ENCODE measurements around the gene MMD.

MMD gene

GRCh38 chr17:55418369-55419268 is 3.0 kb downstream of the MMD start:
- Histone ChIP-seq H3K36me3 (ENCODE audit: control insufficient read depth, insufficient read depth, low read length, severe bottlenecking) (peaks cover 7% of the 10 kb centered on the region), H3K9ac (ENCODE audit: low read length) (peak overlapping the region; percentile 99), H3K4me1 (ENCODE audit: control insufficient read depth, insufficient read depth, low read length) (peaks cover 50% of the 10 kb centered on the region), H3K9me3 (ENCODE audit: control insufficient read depth, low read length) (no peaks in the 10 kb centered on the region), H3K27me3 (replicated peaks; ENCODE audit: control insufficient read depth, insufficient read depth, low read length) (no peaks in the 10 kb centered on the region), H3K4me3 (ENCODE audit: low read length) (peak overlapping the region; percentile 98)
- DNase-seq (ENCODE audit: low read depth), result no peak

GRCh38 chr17:55417411-55418268 is 4.0 kb downstream of the MMD start:
- DNase-seq (ENCODE audit: low read depth), result no peak
- Histone ChIP-seq H3K9me3 (ENCODE audit: control insufficient read depth, low read length) (no peaks in the 10 kb centered on the region), H3K4me1 (ENCODE audit: control insufficient read depth, insufficient read depth, low read length) (peaks cover 47% of the 10 kb centered on the region), H3K27me3 (replicated peaks; ENCODE audit: control insufficient read depth, insufficient read depth, low read length) (no peaks in the 10 kb centered on the region), H3K9ac (ENCODE audit: low read length) (no peak overlapping the region), H3K36me3 (ENCODE audit: control insufficient read depth, insufficient read depth, low read length, severe bottlenecking) (peaks cover 17% of the 10 kb centered on the region), H3K4me3 (ENCODE audit: low read length) (peak overlapping the region; percentile 98)

GRCh38 chr17:55416470-55417052 is 5.1 kb downstream of the MMD start:
- Histone ChIP-seq H3K27me3 (replicated peaks; ENCODE audit: control insufficient read depth, insufficient read depth, low read length) (no peaks in the 10 kb centered on the region), H3K9me3 (ENCODE audit: control insufficient read depth, low read length) (no peaks in the 10 kb centered on the region), H3K36me3 (ENCODE audit: control insufficient read depth, insufficient read depth, low read length, severe bottlenecking) (peaks cover 28% of the 10 kb centered on the region), H3K4me3 (ENCODE audit: low read length) (peak overlapping the region; percentile 54), H3K9ac (ENCODE audit: low read length) (no peak overlapping the region), H3K4me1 (ENCODE audit: control insufficient read depth, insufficient read depth, low read length) (peaks cover 52% of the 10 kb centered on the region)
- no peak for DNase-seq (ENCODE audit: low read depth)

GRCh38 chr17:55416000-55416399 is 5.6 kb downstream of the MMD start:
- no peak for DNase-seq (ENCODE audit: low read depth)
- H3K27me3 ChIP-seq (replicated peaks; ENCODE audit: control insufficient read depth, insufficient read depth, low read length), result no peaks in the 10 kb centered on the region
- peak overlapping the region; percentile 54 for H3K4me3 ChIP-seq (ENCODE audit: low read length)
- H3K9ac ChIP-seq (ENCODE audit: low read length), result no peak overlapping the region
- peaks cover 58% of the 10 kb centered on the region for H3K4me1 ChIP-seq (ENCODE audit: control insufficient read depth, insufficient read depth, low read length)
- H3K9me3 ChIP-seq (ENCODE audit: control insufficient read depth, low read length), result no peaks in the 10 kb centered on the region
- peaks cover 33% of the 10 kb centered on the region for H3K36me3 ChIP-seq (ENCODE audit: control insufficient read depth, insufficient read depth, low read length, severe bottlenecking)

- no peak overlapping the region for H3K4me3 ChIP-seq (ENCODE audit: low read length)
- no peak for DNase-seq (ENCODE audit: low read depth)
- no peak overlapping the region for H3K9ac ChIP-seq (ENCODE audit: low read length)
- peaks cover 44% of the 10 kb centered on the region for H3K36me3 ChIP-seq (ENCODE audit: control insufficient read depth, insufficient read depth, low read length, severe bottlenecking)
- H3K27me3 ChIP-seq (replicated peaks; ENCODE audit: control insufficient read depth, insufficient read depth, low read length), result no peaks in the 10 kb centered on the region
- no peaks in the 10 kb centered on the region for H3K9me3 ChIP-seq (ENCODE audit: control insufficient read depth, low read length)
- H3K4me1 ChIP-seq (ENCODE audit: control insufficient read depth, insufficient read depth, low read length), result peaks cover 63% of the 10 kb centered on the region
Observed at GRCh38 chr17:55414983-55415382, 6.7 kb downstream of the MMD start.

DNA sequence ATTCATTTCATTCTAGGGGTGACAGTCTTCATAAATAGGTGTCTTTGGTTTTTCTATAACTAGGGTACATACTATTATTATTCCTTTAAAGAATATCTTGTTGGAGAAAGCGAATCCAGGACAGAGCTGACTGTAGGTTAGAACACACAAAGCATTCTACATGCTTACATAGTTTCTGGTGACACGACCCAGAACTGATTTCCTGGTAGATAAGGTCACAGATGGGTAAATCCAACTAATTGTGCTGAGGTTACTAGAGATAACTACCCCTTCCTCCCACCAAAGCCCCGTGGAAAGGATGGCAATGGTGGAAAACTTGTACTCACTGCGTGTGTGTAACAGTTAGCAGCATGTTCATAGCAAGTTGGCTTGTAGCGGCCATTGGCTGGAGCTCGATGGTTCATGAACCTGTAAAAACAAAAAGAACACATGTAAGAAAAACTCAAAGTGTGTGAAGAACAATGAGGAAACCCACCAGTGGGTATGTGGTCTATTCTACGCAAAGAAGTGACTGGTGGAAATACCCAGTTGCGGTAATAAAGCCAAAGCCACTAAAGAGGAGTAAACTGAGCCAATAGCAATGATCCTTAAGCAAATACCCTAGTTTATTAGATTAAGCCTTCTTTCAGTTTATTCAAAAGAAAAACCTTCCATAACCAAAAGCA is 7.7 kb downstream of the MMD start:
- peaks cover 54% of the 10 kb centered on the region for H3K36me3 ChIP-seq (ENCODE audit: control insufficient read depth, insufficient read depth, low read length, severe bottlenecking)
- no peak for DNase-seq (ENCODE audit: low read depth)
- no peaks in the 10 kb centered on the region for H3K9me3 ChIP-seq (ENCODE audit: control insufficient read depth, low read length)
- peaks cover 62% of the 10 kb centered on the region for H3K4me1 ChIP-seq (ENCODE audit: control insufficient read depth, insufficient read depth, low read length)
- H3K27me3 ChIP-seq (replicated peaks; ENCODE audit: control insufficient read depth, insufficient read depth, low read length), result no peaks in the 10 kb centered on the region
- no peak overlapping the region for H3K4me3 ChIP-seq (ENCODE audit: low read length)
- no peak overlapping the region for H3K9ac ChIP-seq (ENCODE audit: low read length)

DNA sequence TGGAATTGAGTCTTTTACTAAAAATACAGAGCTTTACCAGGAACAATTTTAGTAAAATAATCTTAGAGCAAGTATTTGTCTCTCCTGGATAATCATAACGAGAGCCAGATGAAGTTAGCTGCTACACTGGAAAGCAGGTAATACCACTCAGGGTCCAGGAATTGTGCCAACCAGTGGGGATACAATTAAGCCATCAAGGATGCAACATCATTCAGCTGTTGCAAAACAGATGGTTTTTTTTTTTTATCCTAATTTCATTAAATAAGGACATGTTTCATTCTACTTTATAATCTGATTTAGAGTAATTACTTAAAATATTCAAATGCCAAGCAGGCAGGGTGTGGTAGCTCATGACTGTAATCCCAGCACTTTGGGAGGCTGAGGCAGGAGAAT is 10.2 kb downstream of the MMD start:
- Histone ChIP-seq H3K4me3 (ENCODE audit: low read length) (no peak overlapping the region), H3K36me3 (ENCODE audit: control insufficient read depth, insufficient read depth, low read length, severe bottlenecking) (peaks cover 75% of the 10 kb centered on the region), H3K27me3 (replicated peaks; ENCODE audit: control insufficient read depth, insufficient read depth, low read length) (no peaks in the 10 kb centered on the region), H3K9me3 (ENCODE audit: control insufficient read depth, low read length) (no peaks in the 10 kb centered on the region), H3K9ac (ENCODE audit: low read length) (peak overlapping the region; percentile 51), H3K4me1 (ENCODE audit: control insufficient read depth, insufficient read depth, low read length) (peaks cover 65% of the 10 kb centered on the region)
- peak; percentile 29 for DNase-seq (ENCODE audit: low read depth)

- Histone ChIP-seq H3K36me3 (ENCODE audit: control insufficient read depth, insufficient read depth, low read length, severe bottlenecking) (peaks cover 81% of the 10 kb centered on the region), H3K4me3 (ENCODE audit: low read length) (no peak overlapping the region), H3K4me1 (ENCODE audit: control insufficient read depth, insufficient read depth, low read length) (peaks cover 61% of the 10 kb centered on the region), H3K9me3 (ENCODE audit: control insufficient read depth, low read length) (no peaks in the 10 kb centered on the region), H3K27me3 (replicated peaks; ENCODE audit: control insufficient read depth, insufficient read depth, low read length) (no peaks in the 10 kb centered on the region), H3K9ac (ENCODE audit: low read length) (peak overlapping the region; percentile 51)
- peak; percentile 40 for DNase-seq (ENCODE audit: low read depth)
Observed at GRCh38 chr17:55410722-55411462, 10.7 kb downstream of the MMD start.

GRCh38 chr17:55409030-55409800 is 12.4 kb downstream of the MMD start:
- Histone ChIP-seq H3K4me1 (ENCODE audit: control insufficient read depth, insufficient read depth, low read length) (peaks cover 69% of the 10 kb centered on the region), H3K36me3 (ENCODE audit: control insufficient read depth, insufficient read depth, low read length, severe bottlenecking) (peaks cover 96% of the 10 kb centered on the region), H3K9ac (ENCODE audit: low read length) (peak overlapping the region; percentile 28), H3K9me3 (ENCODE audit: control insufficient read depth, low read length) (no peaks in the 10 kb centered on the region), H3K27me3 (replicated peaks; ENCODE audit: control insufficient read depth, insufficient read depth, low read length) (no peaks in the 10 kb centered on the region), H3K4me3 (ENCODE audit: low read length) (no peak overlapping the region)
- DNase-seq (ENCODE audit: low read depth), result no peak

Data from adipocyte (in vitro differentiated cells).